K562 (cell line): ENCODE measurements around the gene CROT. TPM values are rescaled to one million over a fixed set of nuclear protein-coding genes. Genes with fewer than 3 reads are reported as not detected.

ENCODE experiments used
- ATAC-seq: fragments of 200-7000 bp; cut with Tn5 transposase; 3 replicates; pipeline ENCODE4 v1.9.1; 2020; ENCODE audit warnings: moderate library complexity
- BruUV-seq: library from RNA; stranded (reverse); fragments of 400-500 nt; replicated peaks from 2 replicates; lab custom pipeline; 2021; lab: Mats Ljungman, UMichigan
- CTCF ChIA-PET: fragments of 300-600 bp; formaldehyde crosslinking; extraction: SDS; loops from one replicate; lab custom pipeline; 2021; ENCODE audit warnings: low intra/inter-chr PET ratio; lab: Yijun Ruan, JAX
- POLR2A ChIA-PET: fragments of 300-600, 350-650 bp; sonication (Branson Sonifier 250); formaldehyde crosslinking; extraction: SDS; loops from one replicate; lab custom pipeline; 2021; ENCODE audit warnings: antibody characterized with exemption, inconsistent platforms; lab: Yijun Ruan, JAX
- DNase-seq, 4 experiments: peaks; one replicate each; pipeline versions ENCODE4 v3.0.0 to v3.0.0-alpha.2; 2011 to 2018; ENCODE audit warnings: low spot score in 3 of 4, mixed read lengths in 3 of 4; ENCODE audit errors: extremely low read depth in 1 of 4
- FAIRE-seq: peaks from 2 replicates; lab custom pipeline; 2011; peaks lifted over from hg19 to GRCh38; lab: Jason Lieb, UNC
- H2AFZ ChIP-seq: 2 replicates; pipeline ENCODE4 v1.6.0; 2011; ENCODE audit warnings: low read depth, low read length, control low read depth, inconsistent platforms
- H3K27ac ChIP-seq: fragments of 200-600 bp; 3 replicates; pipeline ENCODE4 v1.8.0; 2011; ENCODE audit warnings: low read depth, mild to moderate bottlenecking, control low read depth, inconsistent platforms, low read length, moderate library complexity, mixed read lengths; ENCODE audit errors: extremely low read depth
- H3K27me3 ChIP-seq, 2 experiments: fragments of 300-600 bp in 1 of 2; 2 replicates in 1 of 2; 3 replicates in 1 of 2; pipeline versions ENCODE4 v1.6.0 to v1.8.0; 2011; ENCODE audit warnings: inconsistent platforms in 2 of 2, low read length in 2 of 2, mild to moderate bottlenecking in 1 of 2, mixed read lengths in 1 of 2, moderate library complexity in 1 of 2; ENCODE audit not compliant: control insufficient read depth in 2 of 2, insufficient read depth in 2 of 2
- H3K36me3 ChIP-seq: fragments of 300-600 bp; 3 replicates; pipeline ENCODE4 v1.8.0; 2011; ENCODE audit warnings: mild to moderate bottlenecking, low read length, inconsistent platforms; ENCODE audit not compliant: control insufficient read depth, insufficient read depth
- H3K4me1 ChIP-seq, 2 experiments: fragments of 200-600 bp in 1 of 2; replicated peaks in 1 of 2; 2 replicates in 1 of 2; 3 replicates in 1 of 2; pipeline versions ENCODE4 v1.5.1 to v1.8.0; 2011; ENCODE audit warnings: inconsistent platforms in 2 of 2, low read length in 2 of 2, mild to moderate bottlenecking in 1 of 2, mixed read lengths in 1 of 2, moderate library complexity in 1 of 2; ENCODE audit not compliant: control insufficient read depth in 2 of 2, insufficient read depth in 2 of 2
- H3K4me2 ChIP-seq: 2 replicates; pipeline ENCODE4 v1.6.1; 2011; ENCODE audit warnings: low read length, control low read depth, inconsistent platforms, mixed read lengths; ENCODE audit not compliant: insufficient read depth
- H3K4me3 ChIP-seq: fragments of 200-600 bp; sonication (generic), shearing (Covaris generic); 2 replicates; pipeline ENCODE4 v1.5.1; 2016; ENCODE audit warnings: control low read depth, inconsistent platforms
- H3K79me2 ChIP-seq: fragments of 200-600 bp; 3 replicates; pipeline ENCODE4 v1.8.0; 2011; ENCODE audit warnings: low read length, inconsistent platforms; ENCODE audit not compliant: control insufficient read depth, insufficient read depth
- H3K9ac ChIP-seq, 2 experiments: 2 replicates each; pipeline versions ENCODE4 v1.6.0 to v1.6.1; 2011; ENCODE audit warnings: low read depth in 2 of 2, low read length in 2 of 2, control low read depth in 1 of 2, inconsistent platforms in 1 of 2, mild to moderate bottlenecking in 1 of 2, mixed read lengths in 1 of 2; ENCODE audit not compliant: insufficient read depth in 1 of 2
- H3K9me1 ChIP-seq: one replicate; pipeline ENCODE4 v1.6.0; 2011; ENCODE audit warnings: inconsistent platforms, mild to moderate bottlenecking, low read length, moderate library complexity; ENCODE audit not compliant: control insufficient read depth, insufficient read depth
- H3K9me3 ChIP-seq: replicated peaks from 2 replicates; pipeline ENCODE4 v1.5.1; 2011; ENCODE audit warnings: low read depth, low read length, inconsistent platforms; ENCODE audit not compliant: control insufficient read depth, insufficient read depth
- H4K20me1 ChIP-seq: replicated peaks from 2 replicates; pipeline ENCODE4 v1.6.1; 2011; ENCODE audit warnings: low read length, inconsistent platforms, mixed read lengths; ENCODE audit not compliant: control insufficient read depth, insufficient read depth
- CEBPB ChIP-seq: fragments of 450-650 bp; IDR thresholded peaks from 2 replicates; pipeline ENCODE4 v1.6.1; 2016; ENCODE audit warnings: missing genetic modification characterization, missing compliant biosample characterization
- ELF4 ChIP-seq: fragments of 450-650 bp; formaldehyde crosslinking; IDR thresholded peaks from 2 replicates; pipeline ENCODE4 v1.4.0; 2022; ENCODE audit warnings: missing genetic modification characterization
- IFI16 ChIP-seq: fragments of 250-450 bp; sonication (Bioruptor Pico); IDR thresholded peaks from 2 replicates; pipeline ENCODE4 v2.1.2; 2022; ENCODE audit warnings: mild to moderate bottlenecking, inconsistent platforms
- KHSRP ChIP-seq: fragments of 450-650 bp; IDR thresholded peaks from 2 replicates; pipeline ENCODE4 v1.6.1; 2017
- NFIX ChIP-seq: fragments of 250-450 bp; sonication (Bioruptor Pico); IDR thresholded peaks from 2 replicates; pipeline ENCODE4 v1.4.0; 2020; ENCODE audit warnings: low read depth, mild to moderate bottlenecking, moderate library complexity
- POLR2B ChIP-seq: fragments of 450-650 bp; IDR thresholded peaks from 2 replicates; pipeline ENCODE4 v1.6.1; 2018; ENCODE audit warnings: low read depth; ENCODE audit not compliant: partially characterized antibody
- POLR2G ChIP-seq: fragments of 200-400 bp; formaldehyde crosslinking; IDR thresholded peaks from 2 replicates; pipeline ENCODE4 v1.6.1; 2017; ENCODE audit warnings: low read depth, mild to moderate bottlenecking, antibody characterized with exemption, low read length, moderate library complexity
- ZNF12 ChIP-seq: sonication (generic); formaldehyde crosslinking; IDR thresholded peaks from 2 replicates; pipeline ENCODE4 v1.4.0; 2020; ENCODE audit warnings: mild to moderate bottlenecking, missing genetic modification reagents
- in situ Hi-C: fragments of 300-500 bp; cut with MboI; formaldehyde crosslinking; loops from 4 replicates; pipeline ENCODE4 v1.15.0; 2018; ENCODE audit warnings: inconsistent platforms, mixed read lengths
- intact Hi-C: fragments of 100-400 bp; cut with micrococcal nuclease; formaldehyde crosslinking; loops from 2 replicates; pipeline ENCODE4 v1.14.2; 2022
- polyA plus RNA-seq, 8 experiments: library from polyadenylated mRNA; depleted of rRNA in 4 of 8; stranded (reverse) in 5 of 8; unstranded in 3 of 8; fragments of >200 nt; fragmentation: Nextera tagmentation in 2 of 8; fragmentation: Illumina TruSeq in 1 of 8; extraction: Ambion mirVana in 2 of 8; extraction: Trizol in 1 of 8; gene quantifications; 2 replicates each; pipeline versions ENCODE4 v1.2.1 to v1.2.3, GENCODE V29; 2011 to 2014; ENCODE audit warnings: inconsistent platforms in 1 of 8, missing spikeins in 1 of 8
- total RNA-seq, 7 experiments: library from RNA; depleted of rRNA in 6 of 7; stranded (reverse); fragments of >200 nt in 6 of 7; fragmentation: Illumina TruSeq in 2 of 7; extraction: Trizol in 2 of 7; gene quantifications; 2 replicates each; pipeline versions ENCODE4 v1.2.1 to v1.2.3, GENCODE V29; 2011 to 2021; ENCODE audit warnings: low replicate concordance in 1 of 7
- TF ChIP-seq, protein P1 (sequence below): sonication (generic); formaldehyde crosslinking; IDR thresholded peaks from 2 replicates; pipeline ENCODE4 v1.8.0; 2022; ENCODE audit warnings: mild to moderate bottlenecking, missing genetic modification reagents, borderline replicate concordance

Gene CROT
- total and polyA plus RNA-seq, 9 of the 15 experiments (the other 6 are each of a cell fraction or from before 2014, with no cell fraction given), result 2.5 to 8.1 (median 5.1) TPM

DNA sequence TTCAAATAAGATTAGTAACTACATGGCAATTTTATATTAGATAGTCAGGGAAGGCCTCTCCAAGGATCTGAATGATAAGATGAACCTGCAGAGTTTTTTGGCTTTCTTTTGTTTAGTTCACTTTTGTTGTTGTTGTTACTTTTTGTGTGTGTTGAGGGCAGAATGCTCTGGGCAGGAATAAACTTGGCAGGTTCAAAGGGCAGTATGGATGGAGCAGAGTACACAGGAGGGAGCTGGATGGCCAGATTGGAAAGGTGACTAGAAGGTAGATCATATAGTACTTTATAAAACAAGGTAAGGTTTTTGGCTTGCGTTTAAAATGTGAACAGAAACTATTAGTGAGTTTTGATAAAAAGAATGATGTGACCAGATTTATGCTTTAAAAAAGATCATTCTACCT is 17.9 kb downstream of the CROT start (continued):
- TF ChIP-seq, protein P1, sequence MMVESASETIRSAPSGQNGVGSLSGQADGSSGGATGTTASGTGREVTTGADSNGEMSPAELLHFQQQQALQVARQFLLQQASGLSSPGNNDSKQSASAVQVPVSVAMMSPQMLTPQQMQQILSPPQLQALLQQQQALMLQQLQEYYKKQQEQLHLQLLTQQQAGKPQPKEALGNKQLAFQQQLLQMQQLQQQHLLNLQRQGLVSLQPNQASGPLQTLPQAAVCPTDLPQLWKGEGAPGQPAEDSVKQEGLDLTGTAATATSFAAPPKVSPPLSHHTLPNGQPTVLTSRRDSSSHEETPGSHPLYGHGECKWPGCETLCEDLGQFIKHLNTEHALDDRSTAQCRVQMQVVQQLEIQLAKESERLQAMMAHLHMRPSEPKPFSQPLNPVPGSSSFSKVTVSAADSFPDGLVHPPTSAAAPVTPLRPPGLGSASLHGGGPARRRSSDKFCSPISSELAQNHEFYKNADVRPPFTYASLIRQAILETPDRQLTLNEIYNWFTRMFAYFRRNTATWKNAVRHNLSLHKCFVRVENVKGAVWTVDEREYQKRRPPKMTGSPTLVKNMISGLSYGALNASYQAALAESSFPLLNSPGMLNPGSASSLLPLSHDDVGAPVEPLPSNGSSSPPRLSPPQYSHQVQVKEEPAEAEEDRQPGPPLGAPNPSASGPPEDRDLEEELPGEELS, result no peak
- no peak for TF ChIP-seq IFI16
- TF ChIP-seq KHSRP, result no peak
- TF ChIP-seq ZNF12 (CRISPR knock-in tag), result no peak
- TF ChIP-seq ELF4 (CRISPR knock-in tag), result no peak
- TF ChIP-seq POLR2B, result no peak

DNA sequence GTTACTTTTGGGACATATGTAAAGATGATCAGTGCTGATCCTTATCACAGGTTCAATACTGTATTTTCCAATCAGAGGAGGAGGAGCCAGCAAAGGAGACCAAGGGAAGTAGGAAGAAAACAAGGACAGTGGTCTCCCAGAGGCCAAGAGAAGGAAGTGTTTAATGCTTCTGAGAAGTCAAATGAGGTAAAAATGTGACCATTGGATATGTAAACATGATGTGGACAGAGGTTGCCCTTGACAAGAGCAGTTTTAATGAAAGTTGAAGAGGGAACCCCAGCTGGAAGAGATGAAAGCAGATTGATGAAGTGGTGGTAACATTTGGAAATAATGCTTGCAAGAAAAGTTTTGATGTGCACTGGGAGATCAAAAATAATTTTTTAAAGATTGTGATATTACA is 18.8 kb downstream of the CROT start:
- ChIA-PET CTCF (no interaction called here), POLR2A (no interaction called here)
- Histone ChIP-seq H3K36me3 (no peaks in the 10 kb centered on the region), H3K9me3 (no peaks in the 10 kb centered on the region), H3K27ac (no peak overlapping the region), H2AFZ (no peak overlapping the region), H3K27me3 (no peaks in the 10 kb centered on the region), H3K79me2 (no peaks in the 10 kb centered on the region), H3K9ac (no peak overlapping the region), H3K4me2 (no peak overlapping the region), H4K20me1 (no peaks in the 10 kb centered on the region), H3K4me3 (no peak overlapping the region), H3K9me1 (no peaks in the 10 kb centered on the region), H3K4me1 (peaks cover 0 to 7% of the 10 kb centered on the region in 2 experiments; a peak in 3 of 5 replicates)
- FAIRE-seq (no peak), DNase-seq (no peak), ATAC-seq (no peak)
- intact Hi-C loops (no loop called here), in situ Hi-C loops (no loop called here)
- TF ChIP-seq CEBPB (tag), result peak; percentile 11; the same call in 1 of the 2 replicates
- no peak for TF ChIP-seq POLR2G
- TF ChIP-seq NFIX, result no peak
- no TSS peak for BruUV-seq
